ENCODE data around the gene MPV17L.
"Not testable (repeated sequence)": the region's sequence is repeated elsewhere in the genome, so short reads cannot be mapped to it uniquely, and the experiment has no call there.

Gene MPV17L

GRCh38 chr16:15453296-15453695, 57.7 kb downstream of the MPV17L start:
- DNase-seq: not testable (repeated sequence)

GRCh38 chr16:15454933-15455332, 59.4 kb downstream of the MPV17L start:
- DNase-seq: not testable (repeated sequence)

- no peak for DNase-seq
These were observed 61.8 kb downstream of the MPV17L start for GRCh38 chr16:15457400-15457799.

GRCh38 chr16:15457958-15458357, 62.4 kb downstream of the MPV17L start:
- DNase-seq: peak; percentile 6

GRCh38 chr16:15459791-15460190, 64.2 kb downstream of the MPV17L start:
- DNase-seq: no peak

GRCh38 chr16:15460601-15461000, 65.0 kb downstream of the MPV17L start:
- DNase-seq: no peak

GRCh38 chr16:15461376-15461775, 65.8 kb downstream of the MPV17L start:
- no peak for DNase-seq

Data from DMS53 (cell line).